ENCODE measurements around the gene SOS2.

GRCh38 chr14:50121486-50121885 is 109.9 kb downstream of the SOS2 start:
- no peak for TF ChIP-seq CTCF (conservative IDR thresholded peaks at IDR 0.05; ENCODE audit: low read length)
- TF ChIP-seq EZH2phosphoT487 (IDR thresholded peaks at IDR 0.05; ENCODE audit: borderline replicate concordance, low read depth, low read length), result no peak

All from OCI-LY7 (cell line).